ENCODE measurements around the gene TIMD4. TPM values are rescaled to one million over a fixed set of nuclear protein-coding genes. Genes with fewer than 3 reads are reported as not detected.

TIMD4 gene
- total RNA-seq, 6 experiments from 2014 or later = not detected

- H3K27ac Mint-ChIP-seq = no peak overlapping the region
- TF ChIP-seq CTCF (IDR thresholded peaks at IDR 0.05) = no peak
- no peaks in the 10 kb centered on the region for H3K4me1 Mint-ChIP-seq (ENCODE audit: low read depth)
- H3K9me3 Mint-ChIP-seq = peaks cover 65% of the 10 kb centered on the region
- no peaks in the 10 kb centered on the region; the same call in 1 of the 2 replicates for H3K27me3 Mint-ChIP-seq (ENCODE audit: insufficient read depth)
- no peaks in the 10 kb centered on the region for H3K36me3 Mint-ChIP-seq (ENCODE audit: low read depth)
- DNase-seq = no peak
- no peak overlapping the region for H3K4me3 Mint-ChIP-seq
These were observed 49.7 kb downstream of the TIMD4 start for GRCh38 chr5:156913355-156913718.

GRCh38 chr5:156912869-156913268 lies 50.2 kb downstream of the TIMD4 start:
- Mint-ChIP-seq H3K27ac (no peak overlapping the region), H3K4me1 (ENCODE audit: low read depth) (no peaks in the 10 kb centered on the region), H3K4me3 (no peak overlapping the region), H3K9me3 (peaks cover 65% of the 10 kb centered on the region), H3K27me3 (ENCODE audit: insufficient read depth) (no peaks in the 10 kb centered on the region; the same call in 1 of the 2 replicates), H3K36me3 (ENCODE audit: low read depth) (no peaks in the 10 kb centered on the region)
- TF ChIP-seq CTCF (IDR thresholded peaks at IDR 0.05) = no peak
- no peak for DNase-seq

GRCh38 chr5:156909180-156909579 lies 53.8 kb downstream of the TIMD4 start:
- Mint-ChIP-seq H3K27me3 (ENCODE audit: insufficient read depth) (no peaks in the 10 kb centered on the region; the same call in 1 of the 2 replicates), H3K9me3 (peaks cover 59% of the 10 kb centered on the region), H3K36me3 (ENCODE audit: low read depth) (no peaks in the 10 kb centered on the region), H3K27ac (no peak overlapping the region), H3K4me3 (no peak overlapping the region), H3K4me1 (ENCODE audit: low read depth) (no peaks in the 10 kb centered on the region)
- no peak for TF ChIP-seq CTCF (IDR thresholded peaks at IDR 0.05)
- DNase-seq = no peak

GRCh38 chr5:156907667-156908066 lies 55.4 kb downstream of the TIMD4 start:
- no peak for TF ChIP-seq CTCF (IDR thresholded peaks at IDR 0.05)
- H3K4me3 Mint-ChIP-seq = no peak overlapping the region
- H3K36me3 Mint-ChIP-seq (ENCODE audit: low read depth) = no peaks in the 10 kb centered on the region
- no peaks in the 10 kb centered on the region for H3K27me3 Mint-ChIP-seq (ENCODE audit: insufficient read depth)
- H3K27ac Mint-ChIP-seq = no peak overlapping the region
- peaks cover 52% of the 10 kb centered on the region for H3K9me3 Mint-ChIP-seq
- DNase-seq = no peak
- H3K4me1 Mint-ChIP-seq (ENCODE audit: low read depth) = no peaks in the 10 kb centered on the region

GRCh38 chr5:156906807-156907206 lies 56.2 kb downstream of the TIMD4 start:
- Mint-ChIP-seq H3K4me1 (ENCODE audit: low read depth) (no peaks in the 10 kb centered on the region), H3K27me3 (ENCODE audit: insufficient read depth) (no peaks in the 10 kb centered on the region), H3K27ac (no peak overlapping the region), H3K4me3 (no peak overlapping the region), H3K36me3 (ENCODE audit: low read depth) (no peaks in the 10 kb centered on the region), H3K9me3 (peaks cover 45% of the 10 kb centered on the region)
- DNase-seq = no peak
- TF ChIP-seq CTCF (IDR thresholded peaks at IDR 0.05) = no peak

GRCh38 chr5:156896546-156896945 lies 66.5 kb downstream of the TIMD4 start:
- Mint-ChIP-seq H3K4me3 (no peak overlapping the region), H3K9me3 (peaks cover 45% of the 10 kb centered on the region), H3K27me3 (ENCODE audit: insufficient read depth) (no peaks in the 10 kb centered on the region), H3K4me1 (ENCODE audit: low read depth) (no peaks in the 10 kb centered on the region), H3K27ac (no peak overlapping the region), H3K36me3 (ENCODE audit: low read depth) (0 out of 2 replicates have a peak, but pooled peaks cover 3% of the 10 kb centered on the region)
- no peak for TF ChIP-seq CTCF (IDR thresholded peaks at IDR 0.05)
- DNase-seq = no peak
